Stimulated activated CD4-positive, alpha-beta T cell treated with anti-CD3 and anti-CD28 coated beads, Interleukin-4, amount 100 ng/mL, for 24 hours (primary cell): ENCODE results near the gene SHC4.
"Not testable (repeated sequence)": the region's sequence is repeated elsewhere in the genome, so short reads cannot be mapped to it uniquely, and the experiment has no call there.

Experiments
- DNase-seq: peaks from one replicate; pipeline ENCODE4 v3.0.0-alpha.2; 2020

Gene SHC4

DNA sequence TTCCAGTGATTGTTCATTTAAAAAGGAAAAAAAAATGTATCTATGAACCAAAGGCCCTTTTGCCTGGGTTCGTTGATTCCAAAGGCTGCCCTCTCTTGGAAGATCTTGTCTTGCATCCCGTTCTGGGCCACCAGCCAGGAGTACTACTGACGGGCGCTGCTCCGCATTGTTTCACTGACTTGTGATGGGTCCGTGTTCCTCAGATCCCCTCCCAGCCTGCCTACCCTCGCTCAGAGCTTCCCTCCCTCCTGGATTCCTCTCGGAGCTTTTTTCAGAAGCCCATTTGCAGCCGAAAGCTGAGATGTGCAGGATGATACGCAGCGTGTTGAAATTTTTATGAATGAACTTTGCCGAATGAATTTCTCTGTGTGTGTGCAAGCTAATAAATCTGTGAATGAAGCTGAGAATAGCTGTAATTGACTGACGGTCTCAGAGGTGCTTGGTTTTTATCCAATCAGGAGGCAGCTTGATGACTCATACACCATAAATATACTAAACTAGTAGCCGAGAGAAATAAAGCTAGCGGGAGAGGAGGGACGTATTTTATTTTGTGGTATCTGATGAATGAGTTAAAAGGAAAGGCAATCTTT lies at the start of gene SHC4:
Gene SHC4, minus strand, starts transcription at position 396 of the 590 bp plus-strand sequence. CDS start 904 bp downstream, outside the sequence.
- DNase-seq, result peak; percentile 17

- DNase-seq, result no peak
Observed at GRCh38 chr15:48999314-48999713, 35.6 kb upstream of the SHC4 start.

DNA sequence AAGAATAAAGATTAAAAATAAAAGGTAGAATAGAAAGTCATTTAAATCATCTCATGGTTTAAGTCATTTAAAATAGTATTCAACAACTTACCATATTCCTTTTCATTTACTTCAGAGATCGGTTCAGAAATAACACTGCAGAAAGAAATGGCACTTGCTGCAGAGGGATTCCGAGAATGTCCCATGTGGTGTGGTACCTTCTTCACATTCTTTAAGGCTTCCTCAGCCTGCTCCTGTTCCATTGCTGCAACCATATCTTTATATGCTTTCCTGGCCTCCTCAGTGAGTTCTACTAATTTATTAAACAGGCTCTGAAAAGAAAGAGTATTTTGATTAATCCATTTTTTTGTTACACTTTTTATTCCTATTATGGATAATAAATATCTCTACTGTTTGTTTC lies 32.6 kb upstream of the SHC4 start:
- DNase-seq, result no peak

DNA sequence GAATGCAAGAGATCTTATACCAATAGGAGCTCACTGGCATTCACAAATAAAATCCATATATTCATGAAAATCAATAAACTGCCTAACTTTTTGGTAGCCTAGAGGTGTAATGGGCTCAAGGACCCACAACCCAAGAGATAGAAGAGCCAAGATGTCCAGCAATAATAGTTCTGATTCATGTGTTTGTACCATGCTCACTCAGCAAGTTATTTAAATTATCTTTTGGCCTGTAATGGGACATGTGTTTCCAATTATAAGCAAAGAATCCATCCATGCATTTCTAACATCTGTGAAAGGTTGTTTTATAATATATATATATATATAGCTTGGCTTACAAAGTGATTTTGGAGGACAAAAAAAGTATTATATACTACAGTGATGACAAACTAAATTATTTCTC lies 29.7 kb upstream of the SHC4 start:
- no peak for DNase-seq

- no peak for DNase-seq
Observed at GRCh38 chr15:48992545-48992944, 28.8 kb upstream of the SHC4 start.

DNA sequence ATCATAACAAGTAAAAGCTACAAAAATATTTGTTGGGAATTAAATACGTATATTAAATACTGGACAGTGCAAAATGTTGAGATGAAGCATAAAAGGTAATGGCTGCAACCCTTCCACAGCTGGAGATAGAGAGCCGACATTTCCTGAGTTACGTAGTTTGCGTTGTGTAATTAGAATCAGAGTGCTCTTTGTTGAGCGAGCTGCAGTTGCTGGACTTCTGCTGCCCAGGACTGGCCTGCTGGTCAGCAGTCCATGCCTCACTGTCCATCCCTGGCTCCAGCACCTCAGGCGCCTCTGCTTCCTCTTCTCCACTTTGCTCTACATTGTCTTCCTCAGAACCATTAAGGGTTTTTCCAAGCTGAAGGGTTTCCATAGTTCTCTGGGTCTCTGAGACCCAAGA lies 28.4 kb upstream of the SHC4 start:
- DNase-seq, result no peak

DNA sequence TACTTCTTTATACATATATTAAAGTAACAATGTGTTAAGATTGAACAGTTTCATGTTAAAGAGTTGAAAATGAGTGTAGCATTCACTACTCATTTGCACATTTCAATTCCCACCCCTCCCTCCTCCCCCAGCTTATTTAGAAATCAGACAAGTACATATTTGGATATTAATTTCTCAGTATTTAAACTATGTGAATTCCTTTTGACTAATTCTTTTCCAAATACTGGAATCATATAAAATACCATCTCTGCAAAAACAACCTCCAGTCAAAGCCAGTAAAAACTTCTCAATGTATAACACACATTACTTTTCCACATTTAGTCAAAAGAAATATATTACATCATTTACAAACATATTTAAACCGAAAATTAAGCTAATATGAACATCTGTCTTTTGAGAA lies 25.5 kb upstream of the SHC4 start:
- DNase-seq, result no peak

GRCh38 chr15:48987142-48987541 lies 23.4 kb upstream of the SHC4 start:
- DNase-seq, result no peak

GRCh38 chr15:48986240-48986639 lies 22.5 kb upstream of the SHC4 start:
- DNase-seq, result no peak

- DNase-seq, result no peak
Observed at GRCh38 chr15:48985516-48985915, 21.8 kb upstream of the SHC4 start.

- no peak for DNase-seq
Observed at GRCh38 chr15:48984811-48985352, 21.2 kb upstream of the SHC4 start.

DNA sequence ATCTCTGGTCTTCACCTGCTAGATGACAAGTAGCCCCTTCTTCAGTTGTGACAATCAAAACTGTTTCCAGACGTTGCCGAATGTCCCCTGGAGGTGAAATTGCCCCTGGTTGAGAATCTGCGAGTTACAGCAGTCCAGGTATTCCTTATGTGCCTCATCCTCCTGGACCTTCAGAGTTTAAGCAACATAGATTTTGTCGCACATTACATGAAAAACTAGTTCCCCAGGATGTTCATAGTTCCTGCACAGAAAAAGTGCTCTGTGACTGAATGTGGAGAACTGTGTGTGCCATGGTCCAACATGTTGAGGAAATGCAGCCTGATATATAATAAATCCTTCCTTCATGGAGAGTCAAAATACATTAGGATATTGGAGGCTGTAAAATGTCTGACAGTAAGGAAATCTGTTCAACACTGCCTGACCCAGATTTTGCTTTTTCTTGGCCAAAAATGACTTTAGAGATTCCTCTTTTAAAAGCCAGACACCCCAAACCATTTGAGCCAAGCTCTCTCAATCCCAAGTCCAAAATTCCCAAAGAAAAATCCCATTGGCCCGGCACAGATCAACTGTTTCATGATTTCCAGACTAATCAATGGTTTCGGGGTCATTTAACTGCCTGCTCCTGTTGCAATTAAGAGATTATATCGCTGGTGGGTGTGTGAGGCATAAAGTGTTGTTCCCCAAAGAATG lies 20.4 kb upstream of the SHC4 start:
- no peak for DNase-seq

GRCh38 chr15:48983300-48983699 lies 19.6 kb upstream of the SHC4 start:
- no peak for DNase-seq

DNA sequence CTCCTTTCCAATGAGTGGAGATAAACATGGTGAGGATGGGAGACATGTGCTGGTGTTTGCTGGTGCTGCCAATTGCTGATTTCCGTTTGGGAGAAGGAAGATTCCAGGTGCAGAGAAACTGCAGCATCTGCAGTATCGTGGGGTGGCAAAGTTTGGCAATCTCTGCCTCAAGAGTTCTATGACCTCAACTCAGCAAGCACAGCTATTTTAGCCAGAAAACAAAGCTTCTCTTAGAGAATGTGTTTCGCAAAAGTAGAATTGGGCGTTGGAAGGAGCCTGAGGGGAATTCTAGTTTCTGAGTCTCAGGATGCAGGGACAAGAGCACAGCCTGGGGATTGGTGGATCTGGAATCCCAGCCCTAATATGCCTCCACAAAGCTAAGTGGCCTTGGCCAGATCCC lies 18.2 kb upstream of the SHC4 start:
- DNase-seq, result no peak

DNA sequence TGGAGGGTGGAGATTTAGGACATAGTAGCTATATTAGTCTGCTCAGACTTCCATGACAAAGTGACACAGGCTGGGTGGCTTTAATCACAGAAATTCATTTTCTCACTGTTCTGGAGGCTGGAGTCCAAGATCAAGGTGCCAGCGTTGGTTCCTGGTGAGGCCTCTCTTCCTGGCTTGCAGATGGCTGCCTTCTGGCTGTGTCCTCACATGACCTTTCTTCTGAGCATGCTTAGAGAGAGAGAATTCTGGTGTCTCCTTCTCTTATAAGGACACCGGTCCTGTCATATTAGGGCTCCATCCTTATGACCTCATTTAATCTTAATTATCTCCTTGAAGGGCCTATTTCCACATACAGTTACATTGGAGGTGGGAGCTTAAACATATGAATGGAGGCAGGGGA lies 14.9 kb upstream of the SHC4 start:
- DNase-seq, result no peak

- no peak for DNase-seq
Observed at GRCh38 chr15:48976444-48977088, 12.8 kb upstream of the SHC4 start.

DNA sequence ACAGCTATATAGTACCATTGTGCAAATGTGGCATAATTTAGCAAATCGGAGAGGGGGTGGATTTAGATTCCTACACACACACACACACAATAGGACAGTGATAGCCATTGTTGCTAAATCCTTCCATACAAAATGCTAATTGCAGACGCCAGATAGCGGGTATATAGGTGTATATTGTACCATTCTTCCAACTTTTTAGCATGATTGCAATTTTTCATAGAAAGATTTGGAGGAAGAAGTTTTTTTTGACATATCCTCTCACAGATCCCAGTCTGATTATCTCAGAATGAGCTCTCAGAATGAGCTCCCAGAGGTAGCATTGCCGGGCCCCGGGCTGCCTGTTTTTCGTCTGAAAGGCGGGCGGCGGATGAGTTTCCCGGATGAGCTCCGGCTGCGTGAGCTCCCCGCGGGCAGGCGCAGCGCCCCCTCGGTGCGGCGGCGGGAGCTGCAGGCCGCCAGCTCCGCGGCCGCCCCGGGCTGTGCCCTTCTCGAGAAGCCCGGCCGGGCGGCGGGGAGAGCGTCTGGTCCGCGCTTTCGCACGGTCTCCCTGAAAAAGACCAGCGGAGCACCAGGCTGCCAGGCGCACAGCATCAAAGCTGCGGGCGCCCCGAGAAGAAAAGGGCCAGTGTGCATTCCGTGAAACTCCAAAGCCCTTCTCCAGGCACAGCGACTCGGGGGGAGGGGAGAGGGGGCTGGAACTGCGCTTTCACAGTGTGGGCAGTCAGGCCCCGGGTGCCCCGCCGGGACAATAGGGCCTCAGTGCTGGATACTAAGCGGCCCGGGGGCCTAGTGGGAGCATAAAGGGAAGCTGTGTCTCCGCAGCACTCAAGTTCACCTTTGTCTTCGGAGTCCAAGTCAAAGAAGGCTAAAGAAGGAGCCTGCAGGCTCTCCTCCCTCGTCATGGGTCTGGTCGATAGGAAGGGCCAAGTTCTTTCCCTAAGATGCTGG lies 12.0 kb upstream of the SHC4 start:
- peak; percentile 75 for DNase-seq

DNA sequence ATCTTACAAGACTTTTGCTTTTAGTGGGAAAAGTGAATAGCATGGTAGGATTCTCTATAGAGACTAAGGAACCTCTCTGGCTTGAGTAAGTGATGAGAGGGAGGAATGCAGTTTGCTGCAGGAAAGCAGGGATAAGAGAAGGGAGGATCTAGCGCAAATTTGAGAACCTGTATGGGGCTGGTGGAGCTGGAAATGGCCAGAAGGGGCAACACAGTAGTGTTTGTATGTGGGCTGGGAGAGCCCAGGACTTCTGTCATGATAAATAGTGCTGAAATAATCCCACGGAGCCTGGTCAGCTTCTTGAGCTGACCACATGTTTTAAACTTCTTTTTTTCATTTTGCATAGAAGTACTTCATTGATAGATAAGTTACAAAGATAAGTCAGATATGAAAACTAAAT lies 11.2 kb upstream of the SHC4 start:
- no peak for DNase-seq

DNA sequence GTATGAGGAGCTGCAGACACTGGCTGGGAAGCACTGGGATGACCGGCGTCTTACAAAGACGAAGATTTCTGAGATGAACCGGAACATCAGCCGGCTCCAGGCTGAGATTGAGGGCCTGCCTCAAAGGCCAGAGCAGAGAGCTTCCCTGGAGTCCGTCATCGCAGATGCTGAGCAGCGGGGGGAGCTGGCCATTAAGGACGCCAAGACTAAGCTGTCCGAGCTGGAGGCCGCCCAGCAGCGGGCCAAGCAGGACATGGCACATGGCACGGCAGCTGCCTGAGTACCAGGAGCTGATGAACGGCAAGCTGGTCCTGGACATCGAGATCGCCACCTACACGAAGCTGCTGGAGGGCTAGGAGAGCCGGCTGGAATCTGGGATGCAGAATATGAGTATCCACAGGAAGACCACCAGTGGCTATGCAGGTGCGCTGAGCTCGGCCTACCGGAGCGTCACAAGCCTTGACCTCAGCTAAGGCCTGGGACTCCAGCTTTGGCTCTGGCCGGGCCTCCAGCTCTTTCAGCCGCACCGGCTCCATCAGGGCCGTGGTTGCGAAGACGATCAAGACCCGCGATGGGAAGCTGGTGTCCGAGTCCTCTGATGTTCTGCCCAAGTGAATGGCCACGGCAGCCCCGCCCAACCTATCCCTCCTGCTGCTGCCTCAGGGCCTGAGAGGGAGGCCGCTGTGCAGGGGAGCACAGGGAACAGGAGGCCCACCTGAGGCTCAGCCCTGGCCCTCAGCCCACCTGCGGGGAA lies 9.2 kb upstream of the SHC4 start:
- no peak for DNase-seq

GRCh38 chr15:48970926-48971325 lies 7.2 kb upstream of the SHC4 start:
- DNase-seq, result not testable (repeated sequence)

GRCh38 chr15:48968066-48968465 lies 4.3 kb upstream of the SHC4 start:
- no peak for DNase-seq

- DNase-seq, result no peak
Observed at GRCh38 chr15:48967336-48967735, 3.6 kb upstream of the SHC4 start.
